ENCODE data around the gene GDF9. TPM values are rescaled to one million over a fixed set of nuclear protein-coding genes. Genes with fewer than 3 reads are reported as not detected.

GDF9 gene
- total RNA-seq, 1 donor from 2014 or later: 0.69 TPM

GRCh38 chr5:132832612-132833011 lies 33.7 kb downstream of the GDF9 start:
- H3K9me3 Mint-ChIP-seq (ENCODE audit: unreplicated experiment): peaks cover 6% of the 10 kb centered on the region
- peaks cover 16% of the 10 kb centered on the region for H3K27me3 Mint-ChIP-seq (ENCODE audit: unreplicated experiment)
- no peak overlapping the region for H3K27ac Mint-ChIP-seq (ENCODE audit: unreplicated experiment)
- H3K4me3 Mint-ChIP-seq (ENCODE audit: unreplicated experiment): peak overlapping the region; percentile 52
- no peaks in the 10 kb centered on the region for H3K36me3 Mint-ChIP-seq (ENCODE audit: unreplicated experiment)
- H3K4me1 Mint-ChIP-seq (ENCODE audit: low read depth, unreplicated experiment): no peaks in the 10 kb centered on the region
- no peak for DNase-seq
- TF ChIP-seq CTCF (IDR thresholded peaks at IDR 0.05; ENCODE audit: partially characterized antibody, unreplicated experiment): no peak

GRCh38 chr5:132831095-132831860 lies 35.0 kb downstream of the GDF9 start:
- no peak overlapping the region for H3K27ac Mint-ChIP-seq (ENCODE audit: unreplicated experiment)
- no peaks in the 10 kb centered on the region for H3K4me1 Mint-ChIP-seq (ENCODE audit: low read depth, unreplicated experiment)
- DNase-seq: no peak
- TF ChIP-seq CTCF (IDR thresholded peaks at IDR 0.05; ENCODE audit: partially characterized antibody, unreplicated experiment): no peak
- H3K9me3 Mint-ChIP-seq (ENCODE audit: unreplicated experiment): peaks cover 6% of the 10 kb centered on the region
- peak overlapping the region; percentile 81 for H3K4me3 Mint-ChIP-seq (ENCODE audit: unreplicated experiment)
- no peaks in the 10 kb centered on the region for H3K36me3 Mint-ChIP-seq (ENCODE audit: unreplicated experiment)
- H3K27me3 Mint-ChIP-seq (ENCODE audit: unreplicated experiment): peaks cover 28% of the 10 kb centered on the region

- H3K9me3 Mint-ChIP-seq (ENCODE audit: unreplicated experiment): peaks cover 6% of the 10 kb centered on the region
- H3K27me3 Mint-ChIP-seq (ENCODE audit: unreplicated experiment): peaks cover 28% of the 10 kb centered on the region
- TF ChIP-seq CTCF (IDR thresholded peaks at IDR 0.05; ENCODE audit: partially characterized antibody, unreplicated experiment): no peak
- peak within 1 kb of the TSS; percentile 81 for H3K4me3 Mint-ChIP-seq (ENCODE audit: unreplicated experiment)
- H3K27ac Mint-ChIP-seq (ENCODE audit: unreplicated experiment): no peak within 1 kb of the TSS
- H3K36me3 Mint-ChIP-seq (ENCODE audit: unreplicated experiment): no peaks in the 10 kb centered on the region
- no peaks in the 10 kb centered on the region for H3K4me1 Mint-ChIP-seq (ENCODE audit: low read depth, unreplicated experiment)
- peak; percentile 50 for DNase-seq
Measured at GRCh38 chr5:132830436-132831094, 35.7 kb downstream of the GDF9 start, which contains the start of gene SHROOM1. Gene SHROOM1, minus strand, starts transcription at chr5:132830647. Its CDS starts 4,507 bp downstream, at chr5:132826140.

GRCh38 chr5:132829742-132830435 lies 36.4 kb downstream of the GDF9 start:
- no peak overlapping the region for H3K27ac Mint-ChIP-seq (ENCODE audit: unreplicated experiment)
- peak overlapping the region; percentile 77 for H3K4me3 Mint-ChIP-seq (ENCODE audit: unreplicated experiment)
- no peaks in the 10 kb centered on the region for H3K4me1 Mint-ChIP-seq (ENCODE audit: low read depth, unreplicated experiment)
- peak; percentile 75 for TF ChIP-seq CTCF (IDR thresholded peaks at IDR 0.05; ENCODE audit: partially characterized antibody, unreplicated experiment)
- H3K9me3 Mint-ChIP-seq (ENCODE audit: unreplicated experiment): peaks cover 8% of the 10 kb centered on the region
- DNase-seq: peak; percentile 82
- no peaks in the 10 kb centered on the region for H3K36me3 Mint-ChIP-seq (ENCODE audit: unreplicated experiment)
- H3K27me3 Mint-ChIP-seq (ENCODE audit: unreplicated experiment): peaks cover 28% of the 10 kb centered on the region
